Measurements from ENCODE around the gene GBX1.

GRCh38 chr7:151115836-151116418 is 51.6 kb downstream of the GBX1 start:
- TF ChIP-seq CTCF (conservative IDR thresholded peaks at IDR 0.05; ENCODE audit: low read length): no peak
- TF ChIP-seq EZH2phosphoT487 (IDR thresholded peaks at IDR 0.05; ENCODE audit: borderline replicate concordance): no peak

All from Loucy (cell line).